Inflammatory macrophage treated with lipopolysaccharide for 4 hours (primary cell): ENCODE results near the gene MGLL.

Source experiments
- DNase-seq: peaks from one replicate; pipeline ENCODE4 v3.0.0-alpha.2; 2020

The MGLL gene

GRCh38 chr3:127833281-127834032 lies 11.1 kb upstream of the MGLL start:
- no peak for DNase-seq

DNA sequence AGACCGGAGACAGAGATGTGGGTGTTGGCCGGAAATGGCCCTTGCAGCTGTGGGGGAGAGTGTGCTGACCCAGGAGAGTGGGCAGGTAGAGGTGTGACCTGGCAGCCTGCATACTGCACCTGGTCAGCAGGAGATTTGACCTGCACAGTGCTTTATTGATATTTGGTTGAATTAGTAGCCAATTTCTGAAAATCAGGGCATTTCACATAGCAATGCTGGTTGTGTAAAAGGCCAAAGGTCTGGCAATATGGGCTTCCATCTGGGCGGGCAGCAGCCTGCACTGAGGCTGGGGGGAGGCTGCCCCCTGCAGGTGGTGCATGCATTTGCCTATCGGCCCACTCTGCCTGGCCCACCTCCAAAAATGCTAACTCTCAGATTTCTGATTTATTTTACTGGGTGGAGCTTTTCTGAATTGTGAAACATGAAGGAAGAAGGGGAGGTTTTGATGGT lies 9.4 kb upstream of the MGLL start:
- DNase-seq, result peak; percentile 58

GRCh38 chr3:127829537-127829936 lies 7.2 kb upstream of the MGLL start:
- DNase-seq, result no peak

DNA sequence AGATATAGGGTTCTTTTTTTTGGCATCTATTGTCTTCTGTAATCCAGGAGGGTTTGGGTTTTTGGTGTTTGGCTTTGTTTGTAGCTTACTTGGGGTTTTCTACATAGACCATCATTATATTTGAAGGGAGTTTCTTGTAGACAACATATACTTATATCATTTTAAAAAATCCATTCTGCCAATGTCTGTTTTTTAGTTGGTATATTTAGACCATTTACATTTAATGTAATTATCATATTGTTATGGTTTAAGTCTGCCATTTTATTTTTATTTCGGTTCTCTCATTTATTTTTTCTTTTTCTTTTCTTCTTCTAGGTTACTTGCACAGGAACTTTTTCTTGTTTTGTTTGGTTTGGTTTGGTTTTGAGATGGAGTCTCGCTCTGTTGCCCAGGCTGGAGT lies 5.5 kb upstream of the MGLL start:
- no peak for DNase-seq

DNA sequence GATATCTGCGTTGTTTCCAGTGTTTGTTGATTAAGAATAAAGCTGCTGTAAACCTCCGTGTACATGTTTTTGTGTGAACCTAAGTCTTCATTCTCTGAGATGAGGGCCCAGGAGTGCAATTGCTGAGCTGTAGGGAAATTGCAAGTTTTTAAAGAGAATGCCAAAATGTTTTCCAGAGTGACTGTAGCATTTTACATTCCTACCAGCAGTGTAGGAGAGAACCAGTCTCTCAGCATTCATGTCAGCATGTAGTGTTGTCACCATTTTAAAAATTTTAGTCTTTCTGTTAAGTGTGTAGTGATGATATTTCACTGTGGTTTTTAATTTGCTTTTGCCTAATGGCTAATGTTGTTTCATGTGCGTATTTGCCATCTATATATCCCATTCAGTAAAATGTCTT lies 3.4 kb upstream of the MGLL start:
- DNase-seq, result no peak

- DNase-seq, result no peak
Measured at GRCh38 chr3:127824151-127824825, 2.0 kb upstream of the MGLL start.

DNA sequence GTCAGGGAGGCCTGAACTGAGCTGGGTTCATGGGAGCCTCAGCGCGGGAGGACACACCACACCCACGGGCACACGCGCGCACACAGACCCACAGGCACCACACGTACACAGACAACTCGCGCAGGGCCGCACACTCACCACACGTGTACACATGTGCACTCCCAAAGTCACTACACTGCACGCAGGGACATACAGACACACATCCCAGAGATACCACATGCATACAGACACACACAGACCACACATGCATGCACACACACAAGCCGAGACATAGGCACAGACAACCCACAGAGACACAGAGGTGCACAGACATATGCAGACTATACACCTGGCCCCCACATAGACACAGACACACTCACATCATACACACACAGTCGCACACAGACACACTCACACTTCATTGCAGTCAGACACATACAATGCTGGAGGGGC lies 1.1 kb upstream of the MGLL start:
- DNase-seq, result no peak

DNA sequence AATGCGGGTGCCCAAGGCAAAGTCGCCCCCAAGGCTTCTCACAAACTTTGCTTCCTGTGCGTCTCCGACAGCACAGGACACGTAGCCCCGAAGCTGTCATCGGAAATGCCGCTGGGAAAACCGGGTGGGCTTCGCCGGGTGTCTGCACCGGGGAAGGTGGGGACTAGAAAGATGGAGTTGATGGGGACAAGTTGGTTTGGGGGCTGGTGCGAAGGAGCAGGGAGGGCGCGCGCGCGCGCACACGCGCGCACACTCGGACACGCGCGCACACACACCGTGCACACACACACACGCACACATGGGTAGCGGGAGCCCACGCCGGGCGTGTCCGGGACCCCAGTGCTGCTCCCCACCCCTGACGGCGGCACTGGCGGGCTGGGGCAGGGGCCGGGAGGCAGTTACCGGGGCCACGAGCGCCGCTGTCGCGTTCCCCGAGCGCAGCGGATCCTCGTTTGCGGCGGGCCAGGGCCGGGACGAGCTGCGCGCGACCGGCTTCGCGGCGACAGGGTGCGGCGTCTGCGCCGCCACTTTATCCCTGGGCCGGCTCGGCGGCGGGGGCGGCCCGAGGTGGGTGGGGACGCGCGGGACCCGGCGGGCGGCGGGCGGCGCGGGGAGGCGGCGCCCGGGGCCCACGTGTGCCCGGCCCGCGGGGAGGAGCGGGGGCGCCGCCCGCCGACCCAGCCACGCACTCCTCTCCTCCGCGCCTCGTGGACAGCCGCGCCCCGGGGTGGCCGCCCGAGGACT lies 539 bp upstream of the MGLL start:
- peak; percentile 52 for DNase-seq

DNA sequence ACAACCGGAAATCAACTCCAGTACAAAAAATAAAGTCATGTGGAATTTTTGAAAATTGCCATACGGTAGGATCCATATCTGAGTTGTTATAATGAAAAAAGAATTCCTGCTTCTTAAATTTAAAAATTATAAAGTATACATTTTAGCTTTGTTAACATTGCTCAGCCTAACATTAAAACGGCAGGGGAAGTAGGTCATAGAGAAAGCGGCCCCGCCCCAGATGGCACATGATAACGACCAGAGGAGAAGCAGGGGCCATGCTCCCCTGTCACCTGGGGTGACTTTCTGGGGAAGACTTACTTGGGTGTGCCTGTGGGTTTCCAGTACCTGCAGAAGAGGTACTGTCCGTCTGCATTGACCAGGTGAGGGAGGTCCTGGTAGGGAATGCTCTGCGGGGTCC lies 921 bp downstream of the MGLL start:
- DNase-seq, result peak; percentile 65

GRCh38 chr3:127820826-127821313 lies 1.4 kb downstream of the MGLL start:
- no peak for DNase-seq

- peak; percentile 32 for DNase-seq
Measured at GRCh38 chr3:127820221-127820825, 2.0 kb downstream of the MGLL start.

GRCh38 chr3:127819656-127820055 lies 2.7 kb downstream of the MGLL start:
- DNase-seq, result no peak

DNA sequence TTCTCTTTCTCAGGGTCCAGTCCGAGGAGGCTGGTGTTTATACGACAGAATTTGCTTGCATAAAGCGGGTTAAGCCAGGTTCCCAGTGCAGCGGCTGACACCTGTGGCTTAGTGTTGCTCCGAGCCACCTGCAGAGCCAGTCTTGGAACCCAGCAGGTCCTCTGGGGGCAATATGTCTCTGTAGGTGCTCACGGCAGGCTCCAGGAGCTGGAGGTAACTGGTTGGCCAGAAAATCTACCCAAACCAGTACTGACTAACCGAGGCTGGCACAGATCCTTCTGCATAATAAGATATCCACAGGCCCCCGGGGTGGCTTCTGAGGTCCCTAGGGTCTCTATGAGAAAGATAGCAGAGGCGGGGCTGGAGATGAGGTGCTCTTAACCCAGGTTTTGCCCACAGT lies 3.2 kb downstream of the MGLL start:
- DNase-seq, result no peak

DNA sequence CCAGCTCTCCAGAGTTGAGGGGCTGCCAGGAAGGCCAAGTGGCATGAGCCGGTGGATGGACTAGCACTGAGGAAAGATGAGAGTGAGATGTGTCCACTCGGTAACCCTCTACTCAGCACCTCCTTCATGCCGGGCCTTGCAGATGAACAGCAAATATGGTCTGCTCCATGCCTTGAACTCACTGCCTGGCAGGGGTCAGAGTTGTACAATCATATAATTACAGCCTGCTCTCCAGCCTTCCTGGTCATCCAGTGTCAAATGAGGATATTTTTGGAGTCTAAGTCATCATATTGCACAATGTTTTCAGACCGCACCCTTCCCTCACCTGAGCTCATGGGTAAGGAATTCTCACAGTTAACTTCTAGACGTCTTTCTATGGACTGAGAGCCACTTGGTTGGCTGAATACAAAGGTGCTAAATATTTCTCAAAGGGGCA lies 4.9 kb downstream of the MGLL start:
- no peak for DNase-seq

- DNase-seq, result peak; percentile 19
Measured at GRCh38 chr3:127816783-127817405, 5.4 kb downstream of the MGLL start.

GRCh38 chr3:127815641-127816605 lies 6.4 kb downstream of the MGLL start:
- no peak for DNase-seq

DNA sequence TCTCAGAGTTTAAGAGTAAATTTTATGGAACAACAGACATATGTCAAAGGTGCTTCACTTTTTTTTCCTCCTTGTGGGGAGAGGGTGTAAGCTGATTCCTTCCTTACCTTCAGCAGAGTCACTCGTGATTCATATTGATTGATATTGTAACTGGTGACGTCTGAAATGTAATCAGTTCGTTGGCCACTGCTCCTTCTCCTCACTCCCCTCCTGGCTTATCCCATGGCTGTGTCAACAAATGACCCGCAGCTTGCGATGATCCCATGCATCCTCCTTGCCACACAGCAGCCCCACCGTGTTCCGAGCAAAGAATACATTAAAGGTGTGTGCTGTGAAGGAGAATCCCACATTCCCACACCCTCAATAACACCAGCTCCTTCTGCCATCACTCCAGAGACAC lies 7.3 kb downstream of the MGLL start:
- no peak for DNase-seq

- DNase-seq, result no peak
Measured at GRCh38 chr3:127814325-127814781, 8.0 kb downstream of the MGLL start.

DNA sequence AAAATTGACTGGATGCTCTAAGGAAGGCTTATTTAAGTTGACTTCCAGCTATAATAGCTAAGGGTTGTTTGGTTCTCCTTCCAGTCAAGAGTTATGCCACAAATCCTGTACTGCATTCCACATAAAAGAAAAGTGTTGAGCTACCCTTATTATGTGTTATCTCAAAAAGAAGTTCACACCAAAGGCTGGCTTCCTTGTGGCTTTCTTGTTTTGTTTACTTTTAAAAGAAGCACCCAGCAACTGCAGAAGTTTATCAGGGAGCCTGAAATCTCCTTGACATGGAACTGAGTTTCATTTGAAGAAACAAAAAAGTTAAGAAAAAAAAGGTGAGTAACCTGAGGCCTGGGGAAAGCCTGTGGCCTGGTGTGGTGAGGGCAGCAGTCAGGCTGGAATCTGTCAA lies 10.2 kb downstream of the MGLL start:
- DNase-seq, result no peak

DNA sequence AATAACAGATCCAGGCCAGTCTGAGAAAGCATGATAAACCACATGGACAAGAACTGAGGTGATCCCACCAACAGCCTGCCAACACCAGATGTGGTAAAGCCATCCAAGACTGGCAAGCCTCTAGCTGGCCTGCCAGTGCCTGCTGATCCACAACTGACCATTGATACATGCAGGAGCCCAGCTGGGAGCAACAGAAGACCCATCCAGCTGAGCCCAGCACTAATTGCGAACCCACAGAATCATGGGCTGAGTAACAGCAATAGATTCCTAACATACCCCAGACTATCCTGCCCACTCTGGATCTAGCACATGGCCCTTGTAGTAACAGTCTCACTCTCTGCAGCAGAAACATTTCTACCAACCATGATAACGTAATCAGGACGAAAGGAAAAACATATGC lies 10.6 kb downstream of the MGLL start:
- DNase-seq, result no peak

DNA sequence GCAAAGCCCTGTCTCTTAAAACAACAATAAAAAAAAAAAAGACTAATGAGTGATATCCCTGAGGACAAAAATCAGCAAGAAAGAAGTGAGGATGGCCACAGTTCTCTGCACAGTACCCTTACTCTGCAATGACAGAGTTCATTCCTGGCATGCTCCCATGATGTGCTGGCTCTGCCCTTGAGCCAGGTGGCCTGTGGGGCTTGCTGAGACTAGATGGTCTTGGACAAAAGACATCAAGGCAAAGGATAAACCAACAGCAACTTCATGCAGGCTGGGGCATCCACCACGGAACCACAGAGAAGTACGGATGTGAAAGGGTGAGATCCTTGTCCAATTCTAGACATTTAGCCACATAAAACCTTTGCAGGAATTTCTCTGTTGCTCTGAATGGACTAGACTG lies 12.7 kb downstream of the MGLL start:
- DNase-seq, result no peak
